ENCODE results near the gene FAM180B. TPM values are rescaled to one million over a fixed set of nuclear protein-coding genes. Genes with fewer than 3 reads are reported as not detected.

The FAM180B gene
- total and polyA plus RNA-seq, 10 of the 15 experiments (the other 5 are each of a cell fraction or from before 2014, with no cell fraction given) = 0.04 to 0.34 TPM; not detected in 8

DNA sequence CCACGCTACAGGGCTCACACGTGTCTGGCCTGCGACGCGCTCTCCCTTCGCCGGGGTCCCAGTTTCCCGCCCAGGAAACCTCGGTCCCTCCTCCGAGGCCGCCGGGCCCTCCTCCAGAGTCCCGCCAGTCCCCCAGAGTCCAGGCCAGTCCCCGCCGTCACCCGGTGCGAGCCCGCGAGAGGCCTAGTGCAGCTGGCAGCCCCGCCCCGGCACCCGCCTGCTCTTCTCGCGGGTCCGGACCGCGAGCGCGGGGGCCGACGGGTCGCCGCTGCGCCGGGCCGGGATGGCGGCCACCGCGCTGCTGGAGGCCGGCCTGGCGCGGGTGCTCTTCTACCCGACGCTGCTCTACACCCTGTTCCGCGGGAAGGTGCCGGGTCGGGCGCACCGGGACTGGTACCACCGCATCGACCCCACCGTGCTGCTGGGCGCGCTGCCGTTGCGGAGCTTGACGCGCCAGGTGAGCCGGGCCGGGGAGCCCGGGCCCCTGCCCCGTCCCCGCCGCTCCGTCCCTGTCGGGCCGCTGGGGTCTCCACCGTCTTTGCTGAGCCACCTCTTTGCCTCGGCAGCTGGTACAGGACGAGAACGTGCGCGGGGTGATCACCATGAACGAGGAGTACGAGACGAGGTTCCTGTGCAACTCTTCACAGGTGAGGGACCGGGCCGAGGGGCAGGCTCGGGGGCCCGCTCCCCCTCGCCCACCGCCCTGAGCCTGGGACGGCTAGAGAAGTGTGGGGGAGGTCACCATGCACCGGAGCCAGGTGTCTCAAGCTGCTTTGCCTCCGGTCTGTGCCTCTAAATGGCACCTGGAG, 20.9 kb upstream of the FAM180B start, which contains the start of gene PTPMT1 (continued):
- TF ChIP-seq, protein P1, sequence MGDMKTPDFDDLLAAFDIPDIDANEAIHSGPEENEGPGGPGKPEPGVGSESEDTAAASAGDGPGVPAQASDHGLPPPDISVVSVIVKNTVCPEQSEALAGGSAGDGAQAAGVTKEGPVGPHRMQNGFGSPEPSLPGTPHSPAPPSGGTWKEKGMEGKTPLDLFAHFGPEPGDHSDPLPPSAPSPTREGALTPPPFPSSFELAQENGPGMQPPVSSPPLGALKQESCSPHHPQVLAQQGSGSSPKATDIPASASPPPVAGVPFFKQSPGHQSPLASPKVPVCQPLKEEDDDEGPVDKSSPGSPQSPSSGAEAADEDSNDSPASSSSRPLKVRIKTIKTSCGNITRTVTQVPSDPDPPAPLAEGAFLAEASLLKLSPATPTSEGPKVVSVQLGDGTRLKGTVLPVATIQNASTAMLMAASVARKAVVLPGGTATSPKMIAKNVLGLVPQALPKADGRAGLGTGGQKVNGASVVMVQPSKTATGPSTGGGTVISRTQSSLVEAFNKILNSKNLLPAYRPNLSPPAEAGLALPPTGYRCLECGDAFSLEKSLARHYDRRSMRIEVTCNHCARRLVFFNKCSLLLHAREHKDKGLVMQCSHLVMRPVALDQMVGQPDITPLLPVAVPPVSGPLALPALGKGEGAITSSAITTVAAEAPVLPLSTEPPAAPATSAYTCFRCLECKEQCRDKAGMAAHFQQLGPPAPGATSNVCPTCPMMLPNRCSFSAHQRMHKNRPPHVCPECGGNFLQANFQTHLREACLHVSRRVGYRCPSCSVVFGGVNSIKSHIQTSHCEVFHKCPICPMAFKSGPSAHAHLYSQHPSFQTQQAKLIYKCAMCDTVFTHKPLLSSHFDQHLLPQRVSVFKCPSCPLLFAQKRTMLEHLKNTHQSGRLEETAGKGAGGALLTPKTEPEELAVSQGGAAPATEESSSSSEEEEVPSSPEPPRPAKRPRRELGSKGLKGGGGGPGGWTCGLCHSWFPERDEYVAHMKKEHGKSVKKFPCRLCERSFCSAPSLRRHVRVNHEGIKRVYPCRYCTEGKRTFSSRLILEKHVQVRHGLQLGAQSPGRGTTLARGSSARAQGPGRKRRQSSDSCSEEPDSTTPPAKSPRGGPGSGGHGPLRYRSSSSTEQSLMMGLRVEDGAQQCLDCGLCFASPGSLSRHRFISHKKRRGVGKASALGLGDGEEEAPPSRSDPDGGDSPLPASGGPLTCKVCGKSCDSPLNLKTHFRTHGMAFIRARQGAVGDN (IDR thresholded peaks at IDR 0.05) = peak; percentile 83
- TF ChIP-seq CREB1 (IDR thresholded peaks at IDR 0.05; ENCODE audit: low read depth) (peak; percentile 51; the same call in 1 of the 2 replicates), TCF12 (IDR thresholded peaks at IDR 0.05; ENCODE audit: low read depth, low read length) (0 out of 2 replicates have a peak, but pooled peaks have one; percentile 13), NRF1 (conservative IDR thresholded peaks at IDR 0.05; ENCODE audit: low read depth, low read length) (no peak), ZNF24 (IDR thresholded peaks at IDR 0.05) (no peak), ZSCAN29 (IDR thresholded peaks at IDR 0.05) (0 out of 2 replicates have a peak, but pooled peaks have one; percentile 27), GATAD2B (conservative IDR thresholded peaks at IDR 0.05; ENCODE audit: low read depth) (peak; percentile 88), ASH2L (IDR thresholded peaks at IDR 0.05; ENCODE audit: borderline replicate concordance, low read depth) (0 out of 2 replicates have a peak, but pooled peaks have one; percentile 52), CBFB (IDR thresholded peaks at IDR 0.05; ENCODE audit: low read depth) (no peak)

Measured in GM12878 (cell line).